ENCODE data around the gene BCL2L15. TPM values are rescaled to one million over a fixed set of nuclear protein-coding genes. Genes with fewer than 3 reads are reported as not detected.

Gene BCL2L15
- total RNA-seq, 1 experiment from 2014 or later, result 0.17 TPM

- no peak for TF ChIP-seq ZNF425 (CRISPR knock-in tag; conservative IDR thresholded peaks at IDR 0.05)
- TF ChIP-seq, protein P1, sequence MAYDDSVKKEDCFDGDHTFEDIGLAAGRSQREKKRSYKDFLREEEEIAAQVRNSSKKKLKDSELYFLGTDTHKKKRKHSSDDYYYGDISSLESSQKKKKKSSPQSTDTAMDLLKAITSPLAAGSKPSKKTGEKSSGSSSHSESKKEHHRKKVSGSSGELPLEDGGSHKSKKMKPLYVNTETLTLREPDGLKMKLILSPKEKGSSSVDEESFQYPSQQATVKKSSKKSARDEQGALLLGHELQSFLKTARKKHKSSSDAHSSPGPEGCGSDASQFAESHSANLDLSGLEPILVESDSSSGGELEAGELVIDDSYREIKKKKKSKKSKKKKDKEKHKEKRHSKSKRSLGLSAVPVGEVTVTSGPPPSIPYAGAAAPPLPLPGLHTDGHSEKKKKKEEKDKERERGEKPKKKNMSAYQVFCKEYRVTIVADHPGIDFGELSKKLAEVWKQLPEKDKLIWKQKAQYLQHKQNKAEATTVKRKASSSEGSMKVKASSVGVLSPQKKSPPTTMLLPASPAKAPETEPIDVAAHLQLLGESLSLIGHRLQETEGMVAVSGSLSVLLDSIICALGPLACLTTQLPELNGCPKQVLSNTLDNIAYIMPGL (CRISPR knock-in tag; IDR thresholded peaks at IDR 0.05), result no peak
These were observed 4.3 kb upstream of the BCL2L15 start (continued) for GRCh38 chr1:113891631-113892220.

- ATAC-seq (no peak), DNase-seq (ENCODE audit: low spot score) (no peak)
- H3K36me3 Mint-ChIP-seq, result no peaks in the 10 kb centered on the region; the same call in 1 of the 2 replicates
- POLR2A ChIA-PET, result no interaction called here
- peaks cover 4% of the 10 kb centered on the region; the same call in 1 of the 2 replicates for H3K27me3 Mint-ChIP-seq (ENCODE audit: low read depth)
- no peak overlapping the region for H3K4me3 Mint-ChIP-seq
- CTCF ChIA-PET, result interaction anchor here (1.3 kb wide), 1 partner anchor 55 kb away, joined by 3 read pairs; no protein-coding TSS in a partner anchor
- H3K4me1 Mint-ChIP-seq, result no peaks in the 10 kb centered on the region
- H3K9me3 Mint-ChIP-seq, result no peaks in the 10 kb centered on the region
- TF ChIP-seq SOX15 (CRISPR knock-in tag; IDR thresholded peaks at IDR 0.05) (no peak), HMGA2 (CRISPR knock-in tag; IDR thresholded peaks at IDR 0.05) (no peak), OVOL2 (CRISPR knock-in tag; IDR thresholded peaks at IDR 0.05; ENCODE audit: borderline replicate concordance) (no peak), MLX (CRISPR knock-in tag; IDR thresholded peaks at IDR 0.05) (no peak), ZMAT4 (CRISPR knock-in tag; IDR thresholded peaks at IDR 0.05) (no peak)
- TF ChIP-seq, protein P2, sequence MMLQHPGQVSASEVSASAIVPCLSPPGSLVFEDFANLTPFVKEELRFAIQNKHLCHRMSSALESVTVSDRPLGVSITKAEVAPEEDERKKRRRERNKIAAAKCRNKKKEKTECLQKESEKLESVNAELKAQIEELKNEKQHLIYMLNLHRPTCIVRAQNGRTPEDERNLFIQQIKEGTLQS (CRISPR knock-in tag; conservative IDR thresholded peaks at IDR 0.05), result no peak
- H3K27ac Mint-ChIP-seq, result no peak overlapping the region
These were observed 3.4 kb upstream of the BCL2L15 start for GRCh38 chr1:113890816-113891215.

GRCh38 chr1:113886417-113887401, 672 bp downstream of the BCL2L15 start:
- Mint-ChIP-seq H3K36me3 (no peaks in the 10 kb centered on the region), H3K27me3 (ENCODE audit: low read depth) (peaks cover 4% of the 10 kb centered on the region), H3K4me3 (no peak overlapping the region), H3K27ac (no peak overlapping the region), H3K4me1 (no peaks in the 10 kb centered on the region), H3K9me3 (no peaks in the 10 kb centered on the region)
- CTCF ChIA-PET, result no interaction called here
- ATAC-seq (no peak), DNase-seq (ENCODE audit: low spot score) (no peak)
- POLR2A ChIA-PET, result no interaction called here
- TF ChIP-seq ZNF425 (CRISPR knock-in tag; conservative IDR thresholded peaks at IDR 0.05) (no peak), ZNF281 (CRISPR knock-in tag; IDR thresholded peaks at IDR 0.05) (no peak), ELF4 (CRISPR knock-in tag; IDR thresholded peaks at IDR 0.05; ENCODE audit: low read depth) (no peak), ZNF232 (CRISPR knock-in tag; IDR thresholded peaks at IDR 0.05) (no peak), HMGA2 (CRISPR knock-in tag; IDR thresholded peaks at IDR 0.05) (no peak), STAT6 (CRISPR knock-in tag; conservative IDR thresholded peaks at IDR 0.05; ENCODE audit: low read depth) (no peak), JAZF1 (CRISPR knock-in tag; IDR thresholded peaks at IDR 0.05) (no peak)
- TF ChIP-seq, protein P1 (CRISPR knock-in tag; IDR thresholded peaks at IDR 0.05), result no peak

Measured in WTC11 (cell line).